ENCODE results near the gene SNCG.

The SNCG gene

GRCh38 chr10:86955501-86956194 is 2.8 kb upstream of the SNCG start:
- Mint-ChIP-seq H3K4me1 (peaks cover 84% of the 10 kb centered on the region), H3K27ac (peak overlapping the region; percentile 97), H3K36me3 (ENCODE audit: low read depth) (peaks cover 19% of the 10 kb centered on the region), H3K9me3 (peaks cover 34% of the 10 kb centered on the region), H3K4me3 (peak overlapping the region; percentile 18), H3K27me3 (ENCODE audit: low read depth, poor library complexity) (no peaks in the 10 kb centered on the region)
- no peak for TF ChIP-seq CTCF (IDR thresholded peaks at IDR 0.05)
- no peak for DNase-seq

GRCh38 chr10:86956195-86956847 is 2.1 kb upstream of the SNCG start:
- TF ChIP-seq CTCF (IDR thresholded peaks at IDR 0.05), result no peak
- Mint-ChIP-seq H3K4me1 (peaks cover 87% of the 10 kb centered on the region), H3K36me3 (ENCODE audit: low read depth) (peaks cover 14% of the 10 kb centered on the region), H3K9me3 (peaks cover 28% of the 10 kb centered on the region), H3K27ac (no peak overlapping the region), H3K4me3 (peak overlapping the region; percentile 38), H3K27me3 (ENCODE audit: low read depth, poor library complexity) (no peaks in the 10 kb centered on the region)
- no peak for DNase-seq

GRCh38 chr10:86956848-86957448 is 1.5 kb upstream of the SNCG start:
- peak; percentile 35 for DNase-seq
- TF ChIP-seq CTCF (IDR thresholded peaks at IDR 0.05), result no peak
- Mint-ChIP-seq H3K9me3 (peaks cover 22% of the 10 kb centered on the region), H3K4me1 (peaks cover 89% of the 10 kb centered on the region), H3K27me3 (ENCODE audit: low read depth, poor library complexity) (no peaks in the 10 kb centered on the region), H3K36me3 (ENCODE audit: low read depth) (peaks cover 8% of the 10 kb centered on the region), H3K4me3 (peak overlapping the region; percentile 32), H3K27ac (no peak overlapping the region)

- peaks cover 85% of the 10 kb centered on the region for H3K4me1 Mint-ChIP-seq
- no peak for DNase-seq
These were observed 806 bp upstream of the SNCG start, which contains the start of gene MMRN2 for GRCh38 chr10:86957471-86958115. Gene MMRN2 (minus strand): TSS chr10:86957615. CDS start chr10:86957541, 74 bp downstream.

More at GRCh38 chr10:86957471-86958115, 806 bp upstream of the SNCG start, which contains the start of gene MMRN2:
- Mint-ChIP-seq H3K9me3 (peaks cover 16% of the 10 kb centered on the region), H3K27ac (no peak within 1 kb of the TSS), H3K27me3 (ENCODE audit: low read depth, poor library complexity) (no peaks in the 10 kb centered on the region), H3K36me3 (ENCODE audit: low read depth) (peaks cover 1% of the 10 kb centered on the region), H3K4me3 (peak within 1 kb of the TSS; percentile 74)
- no peak for TF ChIP-seq CTCF (IDR thresholded peaks at IDR 0.05)
